MCF 10A (cell line): ENCODE results near the gene DSTN. TPM values are rescaled to one million over a fixed set of nuclear protein-coding genes. Genes with fewer than 3 reads are reported as not detected.

Experiments used
- BruUV-seq: library from RNA; stranded (reverse); fragments of 400-500 nt; replicated peaks from 2 replicates; lab custom pipeline; 2021; lab: Mats Ljungman, UMichigan
- CTCF ChIA-PET: fragments of 300-600 bp; sonication (Branson Sonifier 250); formaldehyde crosslinking; extraction: SDS; loops from one replicate; lab custom pipeline; 2021; ENCODE audit warnings: antibody characterized with exemption, inconsistent platforms; lab: Yijun Ruan, JAX
- POLR2A ChIA-PET: fragments of 300-600, 350-650 bp; sonication (Branson Sonifier 250); formaldehyde crosslinking; extraction: SDS; loops from one replicate; lab custom pipeline; 2020; ENCODE audit warnings: antibody characterized with exemption, inconsistent platforms; lab: Yijun Ruan, JAX
- DNase-seq: peaks from one replicate; pipeline ENCODE4 v3.0.0-alpha.2; 2018; ENCODE audit not compliant: unreplicated experiment
- H3K27ac Mint-ChIP-seq: one replicate; pipeline ENCODE4 v1.8.0; 2022; ENCODE audit warnings: mild to moderate bottlenecking, low read depth, mixed read lengths; ENCODE audit not compliant: unreplicated experiment
- H3K27me3 Mint-ChIP-seq: one replicate; pipeline ENCODE4 v1.8.0; 2022; ENCODE audit warnings: mixed read lengths; ENCODE audit not compliant: insufficient read depth, unreplicated experiment
- H3K36me3 Mint-ChIP-seq: one replicate; pipeline ENCODE4 v1.8.0; 2022; ENCODE audit warnings: mild to moderate bottlenecking, moderate library complexity, mixed read lengths; ENCODE audit not compliant: insufficient read depth, unreplicated experiment
- H3K4me1 Mint-ChIP-seq: one replicate; pipeline ENCODE4 v1.8.0; 2022; ENCODE audit warnings: mixed read lengths; ENCODE audit not compliant: insufficient read depth, unreplicated experiment
- H3K4me3 Mint-ChIP-seq: one replicate; pipeline ENCODE4 v1.8.0; 2022; ENCODE audit warnings: mild to moderate bottlenecking, moderate library complexity, mixed read lengths; ENCODE audit not compliant: unreplicated experiment
- H3K9me3 Mint-ChIP-seq: one replicate; pipeline ENCODE4 v1.8.0; 2022; ENCODE audit warnings: mixed read lengths; ENCODE audit not compliant: unreplicated experiment
- intact Hi-C: fragments of 100-400 bp; cut with micrococcal nuclease; formaldehyde crosslinking; loops from 2 replicates; pipeline ENCODE4 v1.14.1; 2022
- total RNA-seq: library from RNA; stranded (reverse); gene quantifications from 2 replicates; pipeline ENCODE4 v1.2.3, GENCODE V29; 2022
- TF ChIP-seq, protein P1 (sequence below): fragments of 200-600 bp; IDR thresholded peaks from one replicate; pipeline ENCODE4 v1.8.0; 2022; ENCODE audit warnings: antibody characterized with exemption, mild to moderate bottlenecking; ENCODE audit not compliant: unreplicated experiment

Gene DSTN
- total RNA-seq, 1 experiment from 2014 or later = 280 TPM

GRCh38 chr20:17647391-17648314 is 77.8 kb downstream of the DSTN start:
- H3K36me3 Mint-ChIP-seq = peaks cover 25% of the 10 kb centered on the region
- no peaks in the 10 kb centered on the region for H3K27me3 Mint-ChIP-seq
- no peaks in the 10 kb centered on the region for H3K9me3 Mint-ChIP-seq
- BruUV-seq = no TSS peak
- intact Hi-C loops = no loop called here
- ChIA-PET POLR2A (interaction anchor here (0.8 to 2.6 kb wide), 2 partner anchors 77 to 250 kb away, joined by 3 to 9 read pairs; partner anchors contain the start of gene DSTN), CTCF (interaction anchor here (0.5 to 5.2 kb wide), 12 partner anchors 8 to 250 kb away, joined by 3 to 24 read pairs (median 3); no protein-coding TSS in a partner anchor)
- no peaks in the 10 kb centered on the region for H3K4me1 Mint-ChIP-seq
- H3K4me3 Mint-ChIP-seq = no peak overlapping the region
- DNase-seq = no peak
- H3K27ac Mint-ChIP-seq = peak overlapping the region; percentile 54
- TF ChIP-seq, protein P1, sequence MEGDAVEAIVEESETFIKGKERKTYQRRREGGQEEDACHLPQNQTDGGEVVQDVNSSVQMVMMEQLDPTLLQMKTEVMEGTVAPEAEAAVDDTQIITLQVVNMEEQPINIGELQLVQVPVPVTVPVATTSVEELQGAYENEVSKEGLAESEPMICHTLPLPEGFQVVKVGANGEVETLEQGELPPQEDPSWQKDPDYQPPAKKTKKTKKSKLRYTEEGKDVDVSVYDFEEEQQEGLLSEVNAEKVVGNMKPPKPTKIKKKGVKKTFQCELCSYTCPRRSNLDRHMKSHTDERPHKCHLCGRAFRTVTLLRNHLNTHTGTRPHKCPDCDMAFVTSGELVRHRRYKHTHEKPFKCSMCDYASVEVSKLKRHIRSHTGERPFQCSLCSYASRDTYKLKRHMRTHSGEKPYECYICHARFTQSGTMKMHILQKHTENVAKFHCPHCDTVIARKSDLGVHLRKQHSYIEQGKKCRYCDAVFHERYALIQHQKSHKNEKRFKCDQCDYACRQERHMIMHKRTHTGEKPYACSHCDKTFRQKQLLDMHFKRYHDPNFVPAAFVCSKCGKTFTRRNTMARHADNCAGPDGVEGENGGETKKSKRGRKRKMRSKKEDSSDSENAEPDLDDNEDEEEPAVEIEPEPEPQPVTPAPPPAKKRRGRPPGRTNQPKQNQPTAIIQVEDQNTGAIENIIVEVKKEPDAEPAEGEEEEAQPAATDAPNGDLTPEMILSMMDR = no peak

DNA sequence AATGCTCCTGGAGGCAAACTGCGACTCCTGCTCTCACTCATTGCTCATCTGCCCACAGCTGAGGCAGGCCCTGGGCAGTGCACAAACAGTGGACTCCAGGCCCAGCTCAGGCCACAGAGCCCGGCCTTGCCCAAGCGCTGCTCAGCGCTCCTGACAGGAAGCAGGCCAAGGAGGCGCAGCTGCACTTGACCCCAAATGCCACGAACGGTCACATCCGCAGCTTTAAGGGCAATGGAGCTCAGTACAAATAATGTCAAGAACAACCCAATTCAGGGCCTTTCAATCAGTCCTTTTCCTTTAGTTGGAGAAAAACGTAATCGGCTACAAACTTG is 78.4 kb downstream of the DSTN start:
- Mint-ChIP-seq H3K4me1 (no peaks in the 10 kb centered on the region), H3K27me3 (no peaks in the 10 kb centered on the region), H3K36me3 (peaks cover 20% of the 10 kb centered on the region), H3K27ac (no peak overlapping the region), H3K4me3 (no peak overlapping the region), H3K9me3 (no peaks in the 10 kb centered on the region)
- ChIA-PET CTCF (interaction anchor here (0.7 to 3.7 kb wide), 16 partner anchors 9 to 349 kb away, joined by 3 to 20 read pairs (median 3); no protein-coding TSS in a partner anchor), POLR2A (interaction anchor here (0.8 to 2.6 kb wide), 2 partner anchors 77 to 250 kb away, joined by 3 to 9 read pairs; partner anchors contain the start of gene DSTN)
- intact Hi-C loops = no loop called here
- no peak for DNase-seq
- TF ChIP-seq, protein P1 = no peak
- no TSS peak for BruUV-seq

DNA sequence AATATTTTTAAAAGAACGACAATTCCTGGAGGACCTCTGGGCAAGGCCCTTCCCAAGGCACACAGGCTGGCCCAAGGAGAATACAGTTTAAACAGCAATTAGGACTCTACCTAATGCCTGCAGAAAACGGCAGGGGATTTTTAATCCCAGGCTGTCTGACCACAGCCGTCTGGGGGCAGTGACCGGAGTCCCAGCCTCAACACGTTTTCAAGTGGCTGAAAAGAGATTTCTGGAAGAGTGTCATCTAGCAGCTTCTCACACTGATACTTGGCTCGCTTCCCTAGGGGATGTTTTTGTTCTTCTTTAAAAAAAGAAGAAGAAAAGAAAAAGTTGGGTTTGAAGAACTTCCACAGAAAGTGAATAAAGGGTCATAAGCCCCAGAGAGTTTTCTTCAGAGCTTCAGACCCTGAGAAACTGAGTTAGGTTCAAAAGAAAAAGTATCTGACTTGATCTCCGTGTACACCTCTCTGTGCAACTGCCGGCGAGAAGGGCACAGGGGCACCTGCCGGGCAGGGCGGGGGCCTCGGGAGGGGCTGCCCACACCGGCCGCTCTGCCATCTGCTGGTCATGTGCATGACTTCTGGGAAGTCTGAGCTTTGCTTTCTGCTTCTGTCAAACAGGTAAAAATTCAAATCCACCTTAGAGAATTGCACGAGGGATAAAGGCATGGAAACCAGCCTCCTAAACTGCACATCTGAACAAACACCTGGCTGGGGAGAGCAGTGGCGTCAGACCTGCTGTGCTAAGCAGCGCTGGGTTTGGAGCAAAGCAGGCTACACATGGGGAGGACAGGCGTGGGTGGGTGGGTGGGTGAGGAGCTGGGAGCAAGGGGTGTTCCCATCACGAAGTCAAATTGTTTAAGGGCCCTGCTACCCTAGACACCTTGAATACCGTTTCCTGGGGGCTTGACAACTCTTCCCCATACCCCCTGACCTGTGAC is 79.2 kb downstream of the DSTN start:
- no peak for DNase-seq
- Mint-ChIP-seq H3K36me3 (peaks cover 17% of the 10 kb centered on the region), H3K4me3 (no peak overlapping the region), H3K27me3 (no peaks in the 10 kb centered on the region), H3K27ac (no peak overlapping the region), H3K9me3 (no peaks in the 10 kb centered on the region), H3K4me1 (no peaks in the 10 kb centered on the region)
- TF ChIP-seq, protein P1 = peak; percentile 26
- POLR2A ChIA-PET = interaction anchor here (0.7 to 2.6 kb wide), 2 partner anchors 78 to 249 kb away, joined by 5 to 9 read pairs; partner anchors contain the start of gene DSTN
- no TSS peak for BruUV-seq
- intact Hi-C loops = no loop called here
- CTCF ChIA-PET = interaction anchor here (0.6 to 3.7 kb wide), 23 partner anchors 9 to 845 kb away, joined by 3 to 20 read pairs (median 4); no protein-coding TSS in a partner anchor
